GM18505 (cell line): ENCODE measurements around the gene SBF2.
"Not testable (repeated sequence)": the region's sequence is repeated elsewhere in the genome, so short reads cannot be mapped to it uniquely, and the experiment has no call there.

Experiments
- ATAC-seq: cut with Tn5 transposase; IDR thresholded peaks from one replicate; pipeline ENCODE4 v1.9.1; 2021; ENCODE audit not compliant: unreplicated experiment
- POLR2A ChIP-seq: IDR thresholded peaks from 4 replicates; pipeline ENCODE4 v1.6.1; 2011; ENCODE audit warnings: borderline replicate concordance; ENCODE audit not compliant: insufficient read depth, insufficient read length; ENCODE audit errors: extremely low read depth

SBF2 gene

DNA sequence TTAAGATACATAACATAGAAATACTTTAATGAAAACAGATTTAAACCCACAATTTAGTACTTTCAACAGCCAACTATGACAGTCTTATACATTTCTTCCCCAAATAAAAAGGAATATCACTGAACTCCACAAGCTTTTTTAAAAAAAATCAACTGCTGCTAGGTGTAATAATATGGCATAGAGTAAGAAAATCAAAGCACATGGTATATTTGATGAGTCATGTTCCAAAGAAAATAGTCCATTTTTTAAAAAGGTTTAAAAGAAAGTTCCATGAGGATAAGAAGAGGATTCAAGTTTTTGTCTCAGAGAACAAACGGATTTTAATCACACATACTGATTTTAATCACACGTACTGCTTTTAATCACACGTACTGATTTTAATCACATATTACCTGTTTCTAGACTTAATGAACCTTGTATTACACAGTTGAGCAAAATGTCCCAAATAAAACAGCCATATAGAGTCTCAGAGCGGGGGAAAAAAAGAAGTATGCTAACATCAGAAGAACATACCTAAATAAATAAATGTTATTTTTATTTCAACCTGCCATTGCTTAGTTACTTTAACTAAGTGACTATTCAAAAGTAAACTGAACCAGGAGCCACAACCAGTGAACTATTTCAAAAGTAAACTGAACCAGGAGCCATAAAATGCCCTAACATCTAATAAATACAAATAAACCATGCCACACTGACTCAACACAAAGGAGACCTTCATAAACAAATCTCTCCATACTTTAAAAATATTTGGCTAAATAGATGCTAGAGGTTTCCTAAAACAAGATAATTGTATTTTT, 198.4 kb downstream of the SBF2 start:
- TF ChIP-seq POLR2A, result no peak
- ATAC-seq, result no peak

DNA sequence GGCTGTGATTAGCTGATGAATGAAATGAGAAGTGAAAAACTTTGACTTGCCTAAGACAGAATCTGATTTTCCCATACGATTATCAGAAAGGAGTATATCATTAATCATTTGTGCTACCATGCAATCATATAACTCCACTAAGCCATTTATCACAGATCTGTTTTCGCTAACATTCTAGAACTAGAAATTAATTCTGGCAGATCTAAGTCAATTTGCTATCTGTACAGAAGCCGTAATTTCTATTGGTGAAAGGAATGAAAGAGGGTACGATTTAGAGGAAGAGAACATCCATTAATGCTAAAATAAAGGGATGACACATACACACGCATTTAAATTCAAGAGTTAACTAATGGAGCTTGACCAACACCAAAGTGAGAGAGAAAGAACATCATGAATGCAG, 201.6 kb downstream of the SBF2 start:
- no peak for ATAC-seq
- no peak for TF ChIP-seq POLR2A

DNA sequence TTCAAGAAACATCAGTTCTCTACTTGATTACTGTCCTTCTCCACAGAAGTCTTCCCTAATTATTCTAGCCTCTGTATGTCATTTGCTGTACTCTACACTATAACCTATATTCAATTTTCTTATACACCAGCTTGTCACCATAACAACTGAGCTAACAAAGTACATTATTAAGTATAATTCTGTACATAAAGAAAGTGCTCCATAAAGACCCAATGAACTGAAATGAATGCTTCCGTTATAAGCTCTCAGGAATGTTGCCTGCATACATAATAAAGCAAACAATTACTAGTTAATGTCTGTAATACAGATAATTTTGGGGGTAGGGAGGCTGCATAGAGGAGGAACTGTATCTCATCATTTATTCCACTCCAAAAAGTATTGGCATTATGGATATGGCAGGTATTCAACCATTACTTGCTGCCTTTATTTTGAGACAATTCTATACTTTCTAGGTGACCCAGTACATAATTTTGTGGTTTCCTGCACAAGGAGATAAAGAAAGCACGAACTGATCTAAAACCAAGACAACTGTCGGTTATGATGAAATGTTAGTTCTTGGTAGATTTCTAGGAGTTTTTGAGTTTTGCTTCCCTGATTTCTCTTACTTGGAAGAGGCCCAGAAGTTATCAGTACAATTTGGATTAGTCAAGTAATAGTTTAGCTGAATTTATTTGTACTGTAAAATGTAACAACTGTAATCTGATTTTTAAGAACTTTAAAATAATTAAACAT, 202.5 kb downstream of the SBF2 start:
- no peak for TF ChIP-seq POLR2A
- no peak for ATAC-seq

DNA sequence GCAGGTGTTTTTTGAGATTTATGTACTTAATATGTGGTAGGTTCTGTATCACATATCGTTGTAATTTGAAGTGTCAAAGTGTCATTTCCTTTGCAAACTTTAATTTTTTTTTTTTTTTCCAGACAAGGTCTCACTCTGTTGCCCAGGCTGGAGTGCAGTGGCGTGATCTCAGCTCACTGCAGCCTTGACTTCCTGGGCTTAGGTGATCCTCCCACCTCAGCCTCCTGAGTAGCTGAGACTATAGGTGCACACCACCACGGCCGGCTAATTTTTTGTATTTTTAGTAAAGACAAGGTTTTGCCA, 206.1 kb downstream of the SBF2 start:
- not testable (repeated sequence) for ATAC-seq

DNA sequence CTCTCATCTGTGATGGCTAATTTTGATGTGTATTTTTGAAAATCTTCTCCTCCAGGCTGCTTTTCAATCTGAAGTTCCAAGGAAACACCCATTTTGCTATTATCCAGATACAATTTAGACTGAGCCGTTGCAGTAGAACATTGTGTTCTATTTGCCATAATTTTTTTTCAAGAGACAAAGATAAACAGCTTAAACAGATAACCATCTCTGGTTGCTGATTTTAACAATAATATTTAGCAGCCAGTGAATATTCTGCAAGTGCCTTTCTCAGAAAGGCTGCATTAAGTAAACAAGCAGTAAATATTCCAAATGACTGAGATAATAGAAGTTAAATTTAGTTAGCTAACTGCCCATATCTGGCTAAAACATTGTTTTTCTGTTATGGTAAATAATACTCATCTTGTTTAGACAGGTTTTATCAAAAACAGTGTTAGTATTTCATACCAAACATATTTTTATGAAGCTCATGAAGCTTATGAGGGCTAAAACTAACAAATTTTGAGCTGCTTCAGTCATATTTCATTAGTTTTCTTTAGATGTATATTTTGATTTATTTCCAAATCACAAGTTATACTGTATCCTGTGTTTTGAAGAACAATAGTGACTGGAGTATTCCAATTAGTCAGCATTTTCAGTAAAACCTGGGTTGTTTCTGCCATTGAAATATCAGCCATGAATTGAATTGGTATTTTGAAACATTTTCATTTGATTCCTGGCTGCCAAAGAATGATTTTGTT, 206.7 kb downstream of the SBF2 start:
- no peak for TF ChIP-seq POLR2A
- no peak for ATAC-seq

DNA sequence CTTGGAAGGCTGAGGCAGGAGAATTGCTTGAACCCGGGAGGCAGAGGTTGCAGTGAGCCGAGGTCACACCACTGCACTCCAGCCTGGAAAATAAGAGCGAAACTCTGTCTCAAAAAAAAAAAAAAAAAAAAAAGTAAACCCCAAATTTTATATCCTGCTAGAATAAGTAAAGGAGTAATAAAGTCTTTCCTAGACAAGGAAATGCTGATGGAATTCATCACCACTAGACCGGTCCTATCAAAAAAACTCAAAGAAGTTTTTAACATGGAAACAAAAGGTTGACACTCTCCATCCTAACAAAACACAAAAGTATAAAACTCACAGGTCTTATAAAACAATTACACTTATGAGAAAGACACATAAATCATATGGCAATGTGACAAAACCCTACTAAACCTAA, 213.9 kb downstream of the SBF2 start:
- ATAC-seq, result no peak
- TF ChIP-seq POLR2A, result no peak

DNA sequence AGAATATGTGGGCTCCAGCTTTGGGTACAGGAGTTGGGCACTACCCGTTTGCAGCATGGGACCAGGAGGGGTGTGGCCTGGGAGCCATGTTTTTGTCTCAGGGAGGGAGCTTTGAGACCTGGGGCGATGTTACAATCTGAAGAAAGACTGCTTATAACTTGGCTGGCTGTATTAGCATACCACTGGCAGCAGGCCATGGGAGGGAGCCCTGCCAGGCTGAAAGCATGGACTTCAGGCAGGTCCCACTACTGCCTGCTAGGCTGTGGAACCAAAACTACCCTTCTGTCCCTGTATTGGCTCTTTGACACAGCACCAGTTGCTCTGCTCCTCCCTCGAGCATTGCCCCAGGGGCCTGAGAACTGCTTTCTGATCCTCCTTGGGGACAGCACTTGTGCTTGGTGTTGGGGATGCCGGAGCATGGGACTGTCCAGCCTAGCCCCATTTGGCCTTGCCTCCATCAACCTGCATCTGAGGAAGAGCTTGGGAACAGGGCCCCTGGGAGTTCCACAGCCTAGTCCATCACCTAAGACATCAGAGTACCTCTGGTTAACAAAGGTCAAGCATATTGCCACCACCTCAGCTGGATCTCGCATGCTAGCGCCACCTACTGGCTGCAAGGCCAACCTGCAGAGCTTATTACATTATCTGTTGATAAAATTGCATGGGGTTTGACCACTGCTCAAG, 217.4 kb downstream of the SBF2 start:
- no peak for TF ChIP-seq POLR2A
- no peak for ATAC-seq

DNA sequence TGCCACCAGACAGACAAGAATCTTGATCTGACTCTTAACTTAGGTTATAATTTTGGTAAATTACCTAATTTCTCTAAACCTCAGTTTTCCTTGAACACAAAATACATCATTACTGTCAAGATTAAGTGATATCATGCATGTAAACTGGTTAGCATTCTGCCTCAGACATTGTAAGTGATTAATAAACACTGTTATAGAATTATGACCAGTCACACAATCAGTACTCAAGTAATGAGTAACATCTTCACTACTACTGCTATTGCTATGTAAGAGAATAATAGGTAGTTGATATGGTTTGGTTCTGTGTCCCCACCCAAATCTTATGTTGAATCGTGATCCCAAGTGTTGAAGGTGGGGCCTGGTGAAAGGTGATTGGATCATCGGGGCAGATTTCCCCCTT, 218.9 kb downstream of the SBF2 start:
- no peak for TF ChIP-seq POLR2A
- ATAC-seq, result no peak

DNA sequence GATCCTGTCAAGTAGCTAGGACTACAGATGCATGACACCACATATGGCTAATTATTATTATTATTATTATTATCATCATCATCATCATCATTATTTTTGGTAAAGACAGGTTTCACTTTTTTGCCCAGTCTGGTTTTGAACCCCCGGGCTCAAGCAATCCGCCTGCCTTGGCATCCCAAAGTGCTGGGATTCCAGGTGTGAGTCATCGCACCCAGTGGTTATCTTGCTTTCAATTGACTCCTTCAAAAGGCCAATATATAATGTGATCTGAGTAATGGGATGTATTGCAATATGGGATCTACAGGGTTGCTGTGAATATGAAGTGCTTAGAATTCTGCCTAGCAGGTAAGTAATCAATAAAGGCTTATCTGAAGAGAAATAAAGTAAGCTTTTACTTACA, 221.2 kb downstream of the SBF2 start:
- no peak for ATAC-seq
- TF ChIP-seq POLR2A, result no peak

DNA sequence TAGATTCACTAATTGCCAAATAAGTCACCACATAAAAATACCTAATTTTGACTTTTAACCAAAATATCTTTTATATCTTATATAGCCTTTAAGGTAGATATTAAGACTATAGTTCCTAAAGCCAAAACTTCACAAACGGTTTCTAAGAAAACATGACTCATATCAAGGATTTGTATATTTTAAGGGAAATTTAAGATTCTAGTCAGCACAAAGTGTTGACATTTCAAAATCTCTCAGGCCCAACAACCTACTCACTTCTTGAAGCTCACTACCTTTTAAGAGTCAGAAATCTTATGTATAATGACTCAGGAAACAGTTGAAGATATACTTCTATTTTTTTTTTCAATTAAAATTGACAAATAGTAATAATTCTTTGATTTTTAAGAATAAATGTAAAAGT, 221.9 kb downstream of the SBF2 start:
- ATAC-seq, result no peak
- TF ChIP-seq POLR2A, result no peak

DNA sequence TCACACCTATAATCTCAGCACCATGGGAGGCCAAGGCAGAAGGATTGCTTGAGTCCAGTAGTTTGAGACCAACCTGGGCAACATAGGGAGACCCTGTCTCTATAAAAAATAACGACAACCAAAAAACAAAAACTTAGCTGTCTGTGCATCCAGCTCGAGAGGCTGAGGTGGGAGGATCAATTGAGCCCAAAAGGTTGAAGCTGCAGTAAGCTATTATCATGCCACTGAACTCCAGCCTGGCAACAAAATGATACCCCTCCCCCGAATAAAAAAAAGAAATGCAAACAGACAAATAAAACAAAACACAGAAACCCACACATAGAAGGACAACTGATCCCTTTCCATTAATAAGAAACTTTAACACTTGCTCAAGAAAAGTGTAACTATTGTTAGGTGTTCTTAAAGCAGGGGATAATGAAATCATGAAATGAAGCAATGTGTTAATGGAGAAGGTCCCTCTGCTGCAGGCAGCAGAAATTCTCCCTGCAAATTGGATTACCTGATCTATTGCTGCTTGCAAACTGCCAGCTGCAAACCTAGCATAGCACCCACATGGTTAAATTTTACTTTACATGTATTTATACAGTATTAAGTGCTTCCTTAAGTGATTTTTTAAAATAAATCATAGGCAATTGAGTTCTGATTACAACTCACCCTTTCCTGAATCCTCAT, 226.3 kb downstream of the SBF2 start:
- no peak for TF ChIP-seq POLR2A
- ATAC-seq, result no peak

DNA sequence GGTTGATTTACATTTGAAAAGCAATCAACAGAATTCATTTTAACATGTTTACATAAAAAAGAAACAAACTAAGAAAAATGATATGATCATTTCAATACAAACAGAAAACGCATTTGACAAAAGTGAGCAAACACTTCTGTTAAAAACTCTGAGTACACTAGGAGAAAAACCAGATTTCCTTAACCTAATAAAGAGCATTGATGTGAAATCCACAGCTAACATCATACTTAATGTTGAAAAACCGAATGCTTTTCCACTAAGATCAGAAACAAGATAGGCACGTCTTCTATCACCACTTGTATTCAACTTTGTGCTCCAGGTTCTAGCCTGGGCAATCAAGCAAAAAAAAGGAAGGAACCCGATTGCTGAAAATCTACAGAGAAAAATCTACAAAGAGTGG, 227.6 kb downstream of the SBF2 start:
- no peak for TF ChIP-seq POLR2A

DNA sequence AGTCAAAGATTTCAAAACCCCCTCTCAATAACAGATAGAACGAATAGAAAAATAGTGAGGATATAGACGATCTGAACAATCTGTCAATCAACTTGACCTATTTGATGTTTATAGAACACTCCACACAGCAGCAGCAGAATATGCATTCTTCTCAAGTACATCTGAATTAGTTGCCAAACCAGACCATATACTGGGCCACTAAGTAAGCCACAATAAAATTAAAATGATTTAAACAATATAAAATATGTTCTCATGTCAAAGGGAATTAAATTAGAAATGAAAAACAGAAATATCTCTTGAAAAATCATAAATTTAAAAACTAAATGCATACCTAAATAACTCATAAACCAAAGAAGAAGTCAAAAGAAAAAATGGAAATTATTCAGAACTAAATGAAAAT, 229.2 kb downstream of the SBF2 start:
- no peak for ATAC-seq
- no peak for TF ChIP-seq POLR2A

More for the DNA sequence above, 227.6 kb downstream of the SBF2 start:
- ATAC-seq, result no peak
